ENCODE results near the gene RPL13.

Gene RPL13

GRCh38 chr16:89536886-89537548 is 23.5 kb upstream of the RPL13 start:
- H3K4me3 ChIP-seq (ENCODE audit: low read length) = no peak overlapping the region
- no peak for TF ChIP-seq ZNF274 (IDR thresholded peaks at IDR 0.05; ENCODE audit: low read depth, low read length)

GRCh38 chr16:89537549-89537925 is 22.9 kb upstream of the RPL13 start:
- no peak for TF ChIP-seq ZNF274 (IDR thresholded peaks at IDR 0.05; ENCODE audit: low read depth, low read length)

GRCh38 chr16:89538286-89538685 is 22.2 kb upstream of the RPL13 start:
- TF ChIP-seq ZNF274 (IDR thresholded peaks at IDR 0.05; ENCODE audit: low read depth, low read length) = no peak
- no peak overlapping the region for H3K4me3 ChIP-seq (ENCODE audit: low read length)

More at GRCh38 chr16:89537549-89537925, 22.9 kb upstream of the RPL13 start:
- H3K4me3 ChIP-seq (ENCODE audit: low read length) = no peak overlapping the region

GRCh38 chr16:89540557-89540956 is 19.9 kb upstream of the RPL13 start:
- no peak for TF ChIP-seq ZNF274 (IDR thresholded peaks at IDR 0.05; ENCODE audit: low read depth, low read length)
- H3K4me3 ChIP-seq (ENCODE audit: low read length) = no peak overlapping the region

GRCh38 chr16:89541792-89542191 is 18.7 kb upstream of the RPL13 start:
- H3K4me3 ChIP-seq (ENCODE audit: low read length) = no peak overlapping the region
- no peak for TF ChIP-seq ZNF274 (IDR thresholded peaks at IDR 0.05; ENCODE audit: low read depth, low read length)

- no peak for TF ChIP-seq ZNF274 (IDR thresholded peaks at IDR 0.05; ENCODE audit: low read depth, low read length)
- H3K4me3 ChIP-seq (ENCODE audit: low read length) = no peak overlapping the region
Observed at GRCh38 chr16:89544113-89544512, 16.4 kb upstream of the RPL13 start.

GRCh38 chr16:89544713-89545043 is 15.8 kb upstream of the RPL13 start:
- no peak for TF ChIP-seq ZNF274 (IDR thresholded peaks at IDR 0.05; ENCODE audit: low read depth, low read length)
- no peak overlapping the region for H3K4me3 ChIP-seq (ENCODE audit: low read length)

- no peak for TF ChIP-seq ZNF274 (IDR thresholded peaks at IDR 0.05; ENCODE audit: low read depth, low read length)
- no peak overlapping the region for H3K4me3 ChIP-seq (ENCODE audit: low read length)
Observed at GRCh38 chr16:89545044-89545830, 15.2 kb upstream of the RPL13 start.

- no peak overlapping the region for H3K4me3 ChIP-seq (ENCODE audit: low read length)
- TF ChIP-seq ZNF274 (IDR thresholded peaks at IDR 0.05; ENCODE audit: low read depth, low read length) = no peak
Observed at GRCh38 chr16:89545831-89546574, 14.5 kb upstream of the RPL13 start.

GRCh38 chr16:89546781-89547180 is 13.7 kb upstream of the RPL13 start:
- no peak for TF ChIP-seq ZNF274 (IDR thresholded peaks at IDR 0.05; ENCODE audit: low read depth, low read length)
- no peak overlapping the region for H3K4me3 ChIP-seq (ENCODE audit: low read length)

- no peak overlapping the region for H3K4me3 ChIP-seq (ENCODE audit: low read length)
- no peak for TF ChIP-seq ZNF274 (IDR thresholded peaks at IDR 0.05; ENCODE audit: low read depth, low read length)
Observed at GRCh38 chr16:89547291-89547690, 13.2 kb upstream of the RPL13 start.

- no peak for TF ChIP-seq ZNF274 (IDR thresholded peaks at IDR 0.05; ENCODE audit: low read depth, low read length)
- H3K4me3 ChIP-seq (ENCODE audit: low read length) = no peak overlapping the region
Observed at GRCh38 chr16:89547860-89548259, 12.6 kb upstream of the RPL13 start.

GRCh38 chr16:89548344-89549006 is 12.0 kb upstream of the RPL13 start:
- TF ChIP-seq ZNF274 (IDR thresholded peaks at IDR 0.05; ENCODE audit: low read depth, low read length) = no peak
- no peak overlapping the region for H3K4me3 ChIP-seq (ENCODE audit: low read length)

- no peak for TF ChIP-seq ZNF274 (IDR thresholded peaks at IDR 0.05; ENCODE audit: low read depth, low read length)
Observed at GRCh38 chr16:89549007-89549700, 11.3 kb upstream of the RPL13 start.

More at GRCh38 chr16:89549007-89549700, 11.3 kb upstream of the RPL13 start:
- no peak overlapping the region for H3K4me3 ChIP-seq (ENCODE audit: low read length)
